Endothelial cell of umbilical vein (primary cell): ENCODE results near the gene RPUSD4. TPM values are rescaled to one million over a fixed set of nuclear protein-coding genes. Genes with fewer than 3 reads are reported as not detected.

Experiments used
- BruUV-seq: library from RNA; stranded (reverse); fragments of 400-500 nt; replicated peaks from 2 replicates; lab custom pipeline; 2021; lab: Mats Ljungman, UMichigan
- CTCF ChIA-PET: fragments of 300-600, 350-600 bp; sonication (Branson Sonifier 250); formaldehyde crosslinking; loops from one replicate; lab custom pipeline; 2021; ENCODE audit warnings: antibody characterized with exemption, inconsistent platforms; lab: Charles Lee
- POLR2A ChIA-PET: fragments of 300-600, 350-600 bp; sonication (Branson Sonifier 250); formaldehyde crosslinking; loops from one replicate; lab custom pipeline; 2021; ENCODE audit warnings: antibody characterized with exemption, inconsistent platforms; lab: Charles Lee
- DNase-seq: peaks from one replicate; pipeline ENCODE4 v3.0.0-alpha.2; 2011; ENCODE audit warnings: low read depth, low spot score
- FAIRE-seq: peaks from 2 replicates; lab custom pipeline; 2011; peaks lifted over from hg19 to GRCh38; lab: Jason Lieb, UNC
- H2AFZ ChIP-seq: 2 replicates; pipeline ENCODE4 v1.6.0; 2012; ENCODE audit warnings: low read depth, low read length, control low read depth, inconsistent platforms
- H3K27ac ChIP-seq: 2 replicates; pipeline ENCODE4 v1.5.1; 2011; ENCODE audit warnings: low read depth, mild to moderate bottlenecking, control low read depth, low read length, moderate library complexity; ENCODE audit not compliant: insufficient read depth
- H3K27me3 ChIP-seq, 2 experiments: 2 replicates each; pipeline versions ENCODE4 v1.6.0 to v1.6.1; 2011; ENCODE audit warnings: low read length in 2 of 2, mixed read lengths in 1 of 2; ENCODE audit not compliant: control insufficient read depth in 2 of 2, insufficient read depth in 2 of 2
- H3K36me3 ChIP-seq, 2 experiments: 2 replicates in 1 of 2; 3 replicates in 1 of 2; pipeline ENCODE4 v1.5.1; 2011; ENCODE audit warnings: low read length in 2 of 2, mild to moderate bottlenecking in 1 of 2, moderate library complexity in 1 of 2; ENCODE audit not compliant: control insufficient read depth in 2 of 2, insufficient read depth in 2 of 2; ENCODE audit errors: extremely low read depth in 1 of 2
- H3K4me1 ChIP-seq: 3 replicates; pipeline ENCODE4 v1.5.1; 2011; ENCODE audit warnings: mild to moderate bottlenecking, low read length; ENCODE audit not compliant: control insufficient read depth, insufficient read depth; ENCODE audit errors: extremely low read depth
- H3K4me2 ChIP-seq: 2 replicates; pipeline ENCODE4 v1.6.1; 2011; ENCODE audit warnings: low read length, control low read depth, mixed read lengths; ENCODE audit not compliant: insufficient read depth
- H3K4me3 ChIP-seq, 3 experiments: fragments of 200-600 bp in 1 of 3; sonication (generic), shearing (Covaris generic) in 1 of 3; replicated peaks in 1 of 3; 2 replicates each; pipeline ENCODE4 v1.5.1; 2011 to 2016; ENCODE audit warnings: control low read depth in 3 of 3, low read length in 3 of 3, mild to moderate bottlenecking in 2 of 3, inconsistent platforms in 1 of 3, low read depth in 1 of 3, moderate library complexity in 1 of 3; ENCODE audit not compliant: insufficient read depth in 1 of 3
- H3K79me2 ChIP-seq: 2 replicates; pipeline ENCODE4 v1.6.0; 2012; ENCODE audit warnings: low read length, inconsistent platforms; ENCODE audit not compliant: control insufficient read depth, insufficient read depth
- H3K9ac ChIP-seq: replicated peaks from 2 replicates; pipeline ENCODE3; 2011; ENCODE audit warnings: low read length, control low read depth; ENCODE audit not compliant: insufficient read depth; ENCODE audit errors: extremely low read depth
- H3K9me1 ChIP-seq: replicated peaks from 3 replicates; pipeline ENCODE4 v1.6.0; 2011; ENCODE audit warnings: mild to moderate bottlenecking, low read length; ENCODE audit not compliant: control insufficient read depth, insufficient read depth; ENCODE audit errors: extremely low read depth
- H3K9me3 ChIP-seq: replicated peaks from 2 replicates; pipeline ENCODE4 v1.5.1; 2012; ENCODE audit warnings: low read length, inconsistent platforms; ENCODE audit not compliant: control insufficient read depth, insufficient read depth
- H4K20me1 ChIP-seq: replicated peaks from 2 replicates; pipeline ENCODE3; 2011; ENCODE audit warnings: mild to moderate bottlenecking, low read length; ENCODE audit not compliant: control insufficient read depth, insufficient read depth; ENCODE audit errors: extremely low read depth
- EZH2 ChIP-seq: IDR thresholded peaks from 2 replicates; pipeline ENCODE4 v1.6.1; 2012; ENCODE audit warnings: borderline replicate concordance, low read depth, mild to moderate bottlenecking, moderate library complexity, low read length, inconsistent platforms; ENCODE audit not compliant: severe bottlenecking
- FOS ChIP-seq: IDR thresholded peaks from 2 replicates; pipeline ENCODE4 v1.6.1; 2011; ENCODE audit warnings: mild to moderate bottlenecking, low read length, moderate library complexity, borderline replicate concordance; ENCODE audit not compliant: insufficient read depth
- GATA2 ChIP-seq: IDR thresholded peaks from 2 replicates; pipeline ENCODE4 v1.7.0; 2011; ENCODE audit warnings: low read depth, mild to moderate bottlenecking, moderate library complexity, mixed read lengths, low read length; ENCODE audit not compliant: insufficient read length, insufficient read depth
- JUN ChIP-seq: IDR thresholded peaks from 2 replicates; pipeline ENCODE4 v1.6.1; 2011; ENCODE audit warnings: borderline replicate concordance, low read depth; ENCODE audit not compliant: insufficient read length, insufficient read depth
- MYC ChIP-seq: IDR thresholded peaks from one replicate; pipeline ENCODE4 v1.6.1; 2011; ENCODE audit warnings: mild to moderate bottlenecking, low read depth, low read length
- POLR2A ChIP-seq: IDR thresholded peaks from 2 replicates; pipeline ENCODE4 v1.6.1; 2012; ENCODE audit warnings: low read depth, mild to moderate bottlenecking, control low read depth, low read length
- POLR2AphosphoS5 ChIP-seq: IDR thresholded peaks from 2 replicates; pipeline ENCODE4 v1.6.1; 2012; ENCODE audit warnings: low read depth, mild to moderate bottlenecking, control low read depth, low read length, moderate library complexity; ENCODE audit not compliant: insufficient read depth
- dilution Hi-C: fragments of 300-500 bp; cut with MboI; formaldehyde crosslinking; loops from one replicate; pipeline ENCODE4 v1.15.0; 2019; ENCODE audit warnings: low sequenced_read_pairs; ENCODE audit not compliant: extremely low pct_ligation_motif_present
- intact Hi-C: fragments of 100-400 bp; cut with micrococcal nuclease; formaldehyde crosslinking; loops from one replicate; pipeline ENCODE4 v1.10.0; 2022
- polyA plus RNA-seq, 4 experiments: library from polyadenylated mRNA; depleted of rRNA in 3 of 4; stranded (reverse) in 3 of 4; unstranded in 1 of 4; fragments of >200 nt; gene quantifications; 2 replicates each; pipeline versions ENCODE4 v1.2.1 to v1.2.3, GENCODE V29; 2011 to 2012; ENCODE audit warnings: missing spikeins in 1 of 4
- total RNA-seq: library from RNA; stranded (reverse); gene quantifications from 2 replicates; pipeline ENCODE4 v1.2.3, GENCODE V29; 2021
- TF ChIP-seq, protein P1 (sequence below), 2 donors: IDR thresholded peaks; 1 replicate in 1 of 2; 2 replicates in 1 of 2; pipeline ENCODE4 v1.5.1; 2011; ENCODE audit warnings: low read length in 2 of 2, mild to moderate bottlenecking in 2 of 2, moderate library complexity in 2 of 2, control low read depth in 1 of 2, inconsistent platforms in 1 of 2, low read depth in 1 of 2; ENCODE audit not compliant: insufficient read depth in 1 of 2; ENCODE audit errors: extremely low read depth in 1 of 2
- TF ChIP-seq, protein P2 (sequence below): IDR thresholded peaks from 2 replicates; pipeline ENCODE4 v1.6.1; 2011; ENCODE audit not compliant: insufficient read depth, insufficient read length

RPUSD4 gene
- total and polyA plus RNA-seq, 2 donors (not counting 3 experiments of a cell fraction or from before 2014, with no cell fraction given) = 37.8 to 40.8 TPM

DNA sequence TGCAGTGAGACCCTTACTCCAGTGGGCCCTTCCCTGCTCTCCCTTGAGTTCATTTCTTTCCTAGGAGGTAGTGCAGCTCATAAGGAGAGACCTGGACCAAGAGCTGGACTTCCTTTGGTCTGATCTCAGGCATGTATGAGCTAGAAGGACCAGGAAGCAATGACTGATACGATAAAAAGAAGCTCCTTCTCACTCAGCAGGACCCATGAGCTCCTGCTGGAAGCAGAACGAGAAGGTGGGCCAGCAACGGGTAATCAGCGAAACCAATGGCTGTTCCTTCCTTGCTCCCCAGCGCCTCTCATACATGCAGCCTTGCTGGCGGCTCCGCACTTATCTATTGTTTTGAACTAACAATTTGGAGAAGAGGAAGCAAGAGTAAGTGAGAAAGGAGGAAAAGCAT is 56.8 kb downstream of the RPUSD4 start:
- no peak overlapping the region for H3K4me3 ChIP-seq
- H3K27ac ChIP-seq = peak overlapping the region; percentile 37
- ChIA-PET POLR2A (no interaction called here), CTCF (interaction anchor here (1.1 to 3.6 kb wide), 3 partner anchors 20 to 42 kb away, joined by 3 to 11 read pairs (median 6); no protein-coding TSS in a partner anchor)
- FAIRE-seq (no peak), DNase-seq (peak; percentile 72)
- H3K4me1 ChIP-seq = peaks cover 25% of the 10 kb centered on the region
- H3K36me3 ChIP-seq = no peaks in the 10 kb centered on the region
- dilution Hi-C loops (no loop called here), intact Hi-C loops (loop anchor here (2.0 kb wide), 1 partner anchor 92 kb away; the partner anchor contains the start of gene CDON)
- peak overlapping the region; percentile 10 for H3K9ac ChIP-seq
- H2AFZ ChIP-seq = peak overlapping the region; percentile 47
- H3K9me3 ChIP-seq = no peaks in the 10 kb centered on the region
- TF ChIP-seq FOS = no peak
- no peak for TF ChIP-seq GATA2
- TF ChIP-seq, protein P1, sequence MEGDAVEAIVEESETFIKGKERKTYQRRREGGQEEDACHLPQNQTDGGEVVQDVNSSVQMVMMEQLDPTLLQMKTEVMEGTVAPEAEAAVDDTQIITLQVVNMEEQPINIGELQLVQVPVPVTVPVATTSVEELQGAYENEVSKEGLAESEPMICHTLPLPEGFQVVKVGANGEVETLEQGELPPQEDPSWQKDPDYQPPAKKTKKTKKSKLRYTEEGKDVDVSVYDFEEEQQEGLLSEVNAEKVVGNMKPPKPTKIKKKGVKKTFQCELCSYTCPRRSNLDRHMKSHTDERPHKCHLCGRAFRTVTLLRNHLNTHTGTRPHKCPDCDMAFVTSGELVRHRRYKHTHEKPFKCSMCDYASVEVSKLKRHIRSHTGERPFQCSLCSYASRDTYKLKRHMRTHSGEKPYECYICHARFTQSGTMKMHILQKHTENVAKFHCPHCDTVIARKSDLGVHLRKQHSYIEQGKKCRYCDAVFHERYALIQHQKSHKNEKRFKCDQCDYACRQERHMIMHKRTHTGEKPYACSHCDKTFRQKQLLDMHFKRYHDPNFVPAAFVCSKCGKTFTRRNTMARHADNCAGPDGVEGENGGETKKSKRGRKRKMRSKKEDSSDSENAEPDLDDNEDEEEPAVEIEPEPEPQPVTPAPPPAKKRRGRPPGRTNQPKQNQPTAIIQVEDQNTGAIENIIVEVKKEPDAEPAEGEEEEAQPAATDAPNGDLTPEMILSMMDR (IDR thresholded peaks at IDR 0.05; ENCODE audit: extremely low read depth in 1 of 2, insufficient read depth in 1 of 2, low read depth in 1 of 2, low read length in 2 of 2) = no peak
- TF ChIP-seq MYC = no peak
- no peak for TF ChIP-seq JUN
- TF ChIP-seq POLR2AphosphoS5 = no peak
- TF ChIP-seq EZH2 = no peak
- TF ChIP-seq, protein P2, sequence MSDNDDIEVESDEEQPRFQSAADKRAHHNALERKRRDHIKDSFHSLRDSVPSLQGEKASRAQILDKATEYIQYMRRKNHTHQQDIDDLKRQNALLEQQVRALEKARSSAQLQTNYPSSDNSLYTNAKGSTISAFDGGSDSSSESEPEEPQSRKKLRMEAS = no peak
- no peak for TF ChIP-seq POLR2A
- no TSS peak for BruUV-seq
- no peaks in the 10 kb centered on the region for H4K20me1 ChIP-seq
- H3K9me1 ChIP-seq = no peaks in the 10 kb centered on the region
- no peaks in the 10 kb centered on the region for H3K79me2 ChIP-seq
- no peak overlapping the region for H3K4me2 ChIP-seq
- H3K27me3 ChIP-seq = no peaks in the 10 kb centered on the region
